DOHH2 (cell line): Measurements from ENCODE around the gene GNGT1.

Source experiments
- CTCF ChIP-seq: fragments of 200-600 bp; sonication (generic); IDR thresholded peaks from one replicate; pipeline ENCODE4 v1.5.1; 2014; ENCODE audit warnings: antibody characterized with exemption, mild to moderate bottlenecking, low read depth, low read length; ENCODE audit not compliant: poor library complexity, severe bottlenecking
- EZH2phosphoT487 ChIP-seq: fragments of 200-600 bp; sonication (generic); IDR thresholded peaks from 2 replicates; pipeline ENCODE4 v1.6.1; 2017; ENCODE audit warnings: borderline replicate concordance, mild to moderate bottlenecking, antibody characterized with exemption, low read length, moderate library complexity, mixed read lengths

DNA sequence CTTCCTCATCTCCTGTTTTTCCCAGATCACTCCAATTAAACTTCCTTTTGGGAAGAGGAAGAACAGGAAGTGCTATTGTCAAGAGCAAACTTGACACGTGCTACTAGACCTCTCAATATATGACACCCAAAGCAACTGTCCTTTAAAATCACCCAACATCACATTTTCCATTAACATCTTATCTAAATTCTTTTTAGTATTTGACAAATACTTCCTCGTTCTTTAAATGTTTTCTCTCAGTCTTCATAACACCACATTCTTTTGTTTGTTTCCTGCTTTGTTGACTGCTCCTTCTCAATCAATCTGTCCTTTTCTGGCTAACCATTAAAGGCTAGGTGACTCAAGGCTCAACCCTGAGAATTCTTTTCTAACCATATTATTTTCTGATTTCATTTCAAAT is 8.7 kb upstream of the GNGT1 start:
- no peak for TF ChIP-seq CTCF
- TF ChIP-seq EZH2phosphoT487, result no peak
